ENCODE results near the gene SVIL. TPM values are rescaled to one million over a fixed set of nuclear protein-coding genes. Genes with fewer than 3 reads are reported as not detected.

Gene SVIL
- total and polyA plus RNA-seq, 8 donors: 8.6 to 53.8 (median 20.4) TPM

- H3K4me3 ChIP-seq: no peak overlapping the region
Measured at GRCh38 chr10:29427667-29428066, 207.1 kb downstream of the SVIL start.

DNA sequence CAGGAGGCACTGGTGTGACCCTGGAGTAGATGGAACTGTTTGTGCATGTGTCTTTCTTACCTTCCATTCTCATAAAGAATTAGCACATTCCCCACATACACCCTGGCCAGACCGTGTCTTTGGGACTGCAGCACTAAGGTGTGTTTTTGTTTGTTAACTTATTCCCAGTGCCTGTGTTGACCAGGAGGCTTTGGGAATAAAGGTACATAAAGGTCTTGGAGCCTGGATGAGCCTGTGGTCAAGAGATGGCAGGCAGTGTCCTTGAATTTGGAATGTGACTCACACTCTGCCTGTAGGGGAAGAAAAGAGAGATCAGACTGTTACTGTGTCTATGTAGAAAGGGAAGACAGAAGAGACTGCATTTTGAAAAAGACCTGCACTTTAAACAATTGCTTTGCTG lies 208.4 kb downstream of the SVIL start:
- no peak for DNase-seq
- peaks cover 0 to 13% (median 0%) of the 10 kb centered on the region in 3 donors for H3K36me3 ChIP-seq
- ATAC-seq: peak in 2 of 4 donors; percentile 11 to 22
- no peaks in the 10 kb centered on the region for H3K9me3 ChIP-seq
- FAIRE-seq: no peak
- WGBS, 2 donors: 0 to 52% methylated on average over 1 of the region's 1 CpG
- no peaks in the 10 kb centered on the region for H3K4me1 ChIP-seq
- intact Hi-C loops (cut with DNase I): no loop called here
- H3K27me3 ChIP-seq: no peaks in the 10 kb centered on the region
- no peak overlapping the region for H3K4me3 ChIP-seq
- peak overlapping the region in 1 of 4 donors; percentile 8 for H3K27ac ChIP-seq
- TF ChIP-seq, protein P1, sequence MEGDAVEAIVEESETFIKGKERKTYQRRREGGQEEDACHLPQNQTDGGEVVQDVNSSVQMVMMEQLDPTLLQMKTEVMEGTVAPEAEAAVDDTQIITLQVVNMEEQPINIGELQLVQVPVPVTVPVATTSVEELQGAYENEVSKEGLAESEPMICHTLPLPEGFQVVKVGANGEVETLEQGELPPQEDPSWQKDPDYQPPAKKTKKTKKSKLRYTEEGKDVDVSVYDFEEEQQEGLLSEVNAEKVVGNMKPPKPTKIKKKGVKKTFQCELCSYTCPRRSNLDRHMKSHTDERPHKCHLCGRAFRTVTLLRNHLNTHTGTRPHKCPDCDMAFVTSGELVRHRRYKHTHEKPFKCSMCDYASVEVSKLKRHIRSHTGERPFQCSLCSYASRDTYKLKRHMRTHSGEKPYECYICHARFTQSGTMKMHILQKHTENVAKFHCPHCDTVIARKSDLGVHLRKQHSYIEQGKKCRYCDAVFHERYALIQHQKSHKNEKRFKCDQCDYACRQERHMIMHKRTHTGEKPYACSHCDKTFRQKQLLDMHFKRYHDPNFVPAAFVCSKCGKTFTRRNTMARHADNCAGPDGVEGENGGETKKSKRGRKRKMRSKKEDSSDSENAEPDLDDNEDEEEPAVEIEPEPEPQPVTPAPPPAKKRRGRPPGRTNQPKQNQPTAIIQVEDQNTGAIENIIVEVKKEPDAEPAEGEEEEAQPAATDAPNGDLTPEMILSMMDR (IDR thresholded peaks at IDR 0.05): no peak

More at GRCh38 chr10:29427667-29428066, 207.1 kb downstream of the SVIL start:
- peak in 2 of 4 donors; percentile 50 to 53 for ATAC-seq
- H3K27me3 ChIP-seq: no peaks in the 10 kb centered on the region
- H3K27ac ChIP-seq: peak overlapping the region in 2 of 4 donors; percentile 3 to 30
- H3K36me3 ChIP-seq: peaks cover 0 to 2% (median 0%) of the 10 kb centered on the region in 3 donors
- H3K9me3 ChIP-seq: no peaks in the 10 kb centered on the region
- FAIRE-seq: no peak
- H3K4me1 ChIP-seq: no peaks in the 10 kb centered on the region
- no peak for DNase-seq
- TF ChIP-seq, protein P1 (IDR thresholded peaks at IDR 0.05): no peak
- 48 to 52% methylated on average over 2 of the region's 2 CpGs for WGBS, 2 donors
- intact Hi-C loops (cut with DNase I): no loop called here

GRCh38 chr10:29424017-29424416 lies 210.8 kb downstream of the SVIL start:
- ATAC-seq: no peak
- peaks cover 0 to 21% (median 7%) of the 10 kb centered on the region in 3 donors for H3K36me3 ChIP-seq
- no peak overlapping the region for H3K27ac ChIP-seq
- no peak for FAIRE-seq
- DNase-seq: no peak
- H3K4me3 ChIP-seq: no peak overlapping the region
- no peaks in the 10 kb centered on the region for H3K4me1 ChIP-seq
- no peaks in the 10 kb centered on the region for H3K27me3 ChIP-seq
- intact Hi-C loops (cut with DNase I): no loop called here
- 76 to 89% methylated on average over 3 of the region's 3 CpGs for whole genome bisulfite sequencing, 2 donors
- H3K9me3 ChIP-seq: no peaks in the 10 kb centered on the region
- TF ChIP-seq, protein P1 (IDR thresholded peaks at IDR 0.05): no peak

GRCh38 chr10:29420744-29421143 lies 214.0 kb downstream of the SVIL start:
- peaks cover 0 to 21% (median 7%) of the 10 kb centered on the region in 3 donors for H3K36me3 ChIP-seq
- WGBS, 2 donors: 96 to 97% methylated on average over 4 of the region's 4 CpGs
- intact Hi-C loops (cut with DNase I): no loop called here
- H3K9me3 ChIP-seq: no peaks in the 10 kb centered on the region
- FAIRE-seq: no peak
- ATAC-seq: no peak
- no peak for DNase-seq
- TF ChIP-seq, protein P1 (IDR thresholded peaks at IDR 0.05): no peak
- no peaks in the 10 kb centered on the region for H3K4me1 ChIP-seq
- H3K4me3 ChIP-seq: no peak overlapping the region
- H3K27ac ChIP-seq: no peak overlapping the region
- H3K27me3 ChIP-seq: no peaks in the 10 kb centered on the region

DNA sequence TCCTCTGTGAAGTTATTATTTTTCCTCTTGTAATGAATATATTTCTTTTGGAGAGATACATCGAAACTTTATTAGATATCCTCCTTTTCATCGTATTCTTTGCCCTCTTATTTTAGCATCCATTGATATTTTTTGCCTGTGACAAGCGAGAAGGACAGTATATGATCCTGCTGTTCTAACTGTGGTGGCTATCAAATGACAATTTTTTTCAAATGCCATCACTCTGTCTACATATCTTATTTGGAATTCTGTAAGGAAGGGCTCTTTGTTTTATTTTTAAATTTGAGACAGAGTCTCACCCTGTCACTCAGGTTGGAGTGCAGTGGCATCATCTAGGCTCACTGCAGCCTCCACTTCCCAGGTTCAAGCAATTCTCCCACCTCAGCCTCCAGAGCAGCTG lies 217.4 kb downstream of the SVIL start:
- H3K27me3 ChIP-seq: no peaks in the 10 kb centered on the region
- intact Hi-C loops (cut with DNase I): no loop called here
- H3K4me1 ChIP-seq: peaks cover 4 to 17% (median 7%) of the 10 kb centered on the region in 3 donors
- H3K9me3 ChIP-seq: no peaks in the 10 kb centered on the region
- DNase-seq (no peak), FAIRE-seq (no peak), ATAC-seq (no peak)
- H3K36me3 ChIP-seq: peaks cover 0 to 15% (median 7%) of the 10 kb centered on the region in 3 donors
- TF ChIP-seq, protein P1 (IDR thresholded peaks at IDR 0.05): no peak
- no peak overlapping the region for H3K4me3 ChIP-seq
- 82 to 93% methylated on average over 3 of the region's 3 CpGs for WGBS, 2 donors
- no peak overlapping the region for H3K27ac ChIP-seq

All from pancreas (tissue), 10 donors.